Measurements from ENCODE around the gene NUBP2.

NUBP2 gene

DNA sequence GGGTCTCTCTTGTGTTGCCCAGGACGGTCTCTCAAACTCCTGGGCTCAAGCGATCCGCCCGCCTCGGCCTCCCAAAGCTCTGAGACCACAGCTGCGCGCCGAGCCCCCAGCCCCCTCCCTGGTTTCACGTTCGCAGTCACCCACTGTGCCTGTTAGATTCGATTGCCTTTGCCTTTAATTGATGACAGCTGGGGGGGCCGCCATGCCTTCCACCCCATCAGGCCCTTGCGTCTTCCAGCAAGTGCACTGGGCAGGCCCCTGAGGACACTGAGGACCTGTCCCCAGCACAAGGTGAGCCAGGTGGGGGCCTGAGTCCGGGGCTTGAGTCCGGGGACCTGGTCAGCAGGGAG lies 7.5 kb downstream of the NUBP2 start:
- no peak for DNase-seq (ENCODE audit: low read depth)
- no peak overlapping the region for H3K4me3 ChIP-seq (ENCODE audit: control insufficient read depth, low read depth, low read length)
- TF ChIP-seq, protein P1, sequence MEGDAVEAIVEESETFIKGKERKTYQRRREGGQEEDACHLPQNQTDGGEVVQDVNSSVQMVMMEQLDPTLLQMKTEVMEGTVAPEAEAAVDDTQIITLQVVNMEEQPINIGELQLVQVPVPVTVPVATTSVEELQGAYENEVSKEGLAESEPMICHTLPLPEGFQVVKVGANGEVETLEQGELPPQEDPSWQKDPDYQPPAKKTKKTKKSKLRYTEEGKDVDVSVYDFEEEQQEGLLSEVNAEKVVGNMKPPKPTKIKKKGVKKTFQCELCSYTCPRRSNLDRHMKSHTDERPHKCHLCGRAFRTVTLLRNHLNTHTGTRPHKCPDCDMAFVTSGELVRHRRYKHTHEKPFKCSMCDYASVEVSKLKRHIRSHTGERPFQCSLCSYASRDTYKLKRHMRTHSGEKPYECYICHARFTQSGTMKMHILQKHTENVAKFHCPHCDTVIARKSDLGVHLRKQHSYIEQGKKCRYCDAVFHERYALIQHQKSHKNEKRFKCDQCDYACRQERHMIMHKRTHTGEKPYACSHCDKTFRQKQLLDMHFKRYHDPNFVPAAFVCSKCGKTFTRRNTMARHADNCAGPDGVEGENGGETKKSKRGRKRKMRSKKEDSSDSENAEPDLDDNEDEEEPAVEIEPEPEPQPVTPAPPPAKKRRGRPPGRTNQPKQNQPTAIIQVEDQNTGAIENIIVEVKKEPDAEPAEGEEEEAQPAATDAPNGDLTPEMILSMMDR (conservative IDR thresholded peaks at IDR 0.05; ENCODE audit: control insufficient read depth, insufficient read depth, low read depth, low read length): no peak

DNA sequence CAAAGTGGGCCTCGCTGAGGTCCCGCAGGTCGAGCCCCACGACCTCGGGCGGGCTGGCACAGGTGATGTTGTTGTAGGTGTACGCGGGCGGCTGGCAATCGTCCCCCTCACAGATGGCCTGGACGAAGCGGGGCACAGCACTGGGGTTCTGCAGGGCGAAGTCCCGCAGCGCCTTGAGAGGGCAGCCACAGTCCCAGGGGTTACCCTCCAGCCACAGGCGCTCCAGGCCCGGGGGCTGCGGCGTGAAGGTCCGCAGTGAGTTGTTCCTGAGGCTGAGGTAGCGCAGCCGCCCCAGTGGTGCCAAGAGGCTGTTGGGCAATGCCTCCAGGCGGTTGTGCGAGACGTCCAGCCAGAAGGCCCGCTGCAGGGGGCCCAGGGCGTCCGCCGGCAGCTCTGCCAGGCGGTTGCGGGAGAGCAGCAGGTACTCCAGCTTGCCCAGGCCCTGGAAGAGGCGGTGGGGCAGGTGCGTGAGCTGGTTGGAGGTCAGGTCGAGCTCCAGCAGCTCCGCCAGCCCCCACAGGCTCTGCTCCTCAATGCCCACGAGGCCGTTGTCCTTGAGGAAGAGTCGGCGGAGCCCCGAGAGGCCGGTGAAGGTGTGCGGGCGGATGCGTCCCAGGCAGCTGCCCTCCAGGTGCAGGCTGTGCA lies 8.0 kb downstream of the NUBP2 start:
- no peak overlapping the region for H3K4me3 ChIP-seq (ENCODE audit: control insufficient read depth, low read depth, low read length)
- no peak for DNase-seq (ENCODE audit: low read depth)
- TF ChIP-seq, protein P1 (conservative IDR thresholded peaks at IDR 0.05; ENCODE audit: control insufficient read depth, insufficient read depth, low read depth, low read length): no peak

DNA sequence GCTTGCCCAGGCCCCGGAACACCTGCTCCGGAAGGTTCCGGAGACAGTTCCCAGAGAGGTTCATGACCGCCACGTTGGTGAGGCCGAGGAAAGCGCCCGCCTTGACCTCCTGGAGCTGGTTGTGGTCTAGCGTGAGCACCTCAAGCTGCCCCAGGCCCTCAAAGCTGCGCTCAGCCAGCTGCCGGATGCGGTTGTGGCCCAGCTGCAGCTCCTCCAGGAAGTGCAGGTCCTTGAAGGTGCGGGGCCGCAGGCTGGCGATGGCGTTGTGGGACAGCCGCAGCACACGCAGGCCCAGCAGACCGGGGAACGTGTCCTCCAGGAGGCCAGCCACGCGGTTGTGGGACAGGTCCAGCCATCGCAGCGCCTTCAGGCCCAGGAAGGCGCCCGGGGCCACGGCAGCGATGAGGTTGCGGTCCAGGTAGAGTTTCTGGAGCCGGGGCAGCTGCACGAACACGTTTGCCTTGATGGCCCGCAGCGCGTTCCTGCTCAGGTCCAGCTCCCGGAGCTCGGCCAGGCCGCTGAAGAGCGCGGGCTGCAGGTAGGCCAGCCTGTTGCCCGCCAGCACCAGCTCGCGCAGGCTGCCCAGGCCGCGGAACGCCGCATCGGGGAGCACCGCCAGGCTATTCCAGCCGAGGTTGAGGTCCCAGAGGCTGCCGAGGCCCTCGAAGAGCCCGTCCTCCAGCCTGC lies 8.6 kb downstream of the NUBP2 start:
- TF ChIP-seq, protein P1 (conservative IDR thresholded peaks at IDR 0.05; ENCODE audit: control insufficient read depth, insufficient read depth, low read depth, low read length): no peak
- DNase-seq (ENCODE audit: low read depth): no peak
- H3K4me3 ChIP-seq (ENCODE audit: control insufficient read depth, low read depth, low read length): no peak overlapping the region

DNA sequence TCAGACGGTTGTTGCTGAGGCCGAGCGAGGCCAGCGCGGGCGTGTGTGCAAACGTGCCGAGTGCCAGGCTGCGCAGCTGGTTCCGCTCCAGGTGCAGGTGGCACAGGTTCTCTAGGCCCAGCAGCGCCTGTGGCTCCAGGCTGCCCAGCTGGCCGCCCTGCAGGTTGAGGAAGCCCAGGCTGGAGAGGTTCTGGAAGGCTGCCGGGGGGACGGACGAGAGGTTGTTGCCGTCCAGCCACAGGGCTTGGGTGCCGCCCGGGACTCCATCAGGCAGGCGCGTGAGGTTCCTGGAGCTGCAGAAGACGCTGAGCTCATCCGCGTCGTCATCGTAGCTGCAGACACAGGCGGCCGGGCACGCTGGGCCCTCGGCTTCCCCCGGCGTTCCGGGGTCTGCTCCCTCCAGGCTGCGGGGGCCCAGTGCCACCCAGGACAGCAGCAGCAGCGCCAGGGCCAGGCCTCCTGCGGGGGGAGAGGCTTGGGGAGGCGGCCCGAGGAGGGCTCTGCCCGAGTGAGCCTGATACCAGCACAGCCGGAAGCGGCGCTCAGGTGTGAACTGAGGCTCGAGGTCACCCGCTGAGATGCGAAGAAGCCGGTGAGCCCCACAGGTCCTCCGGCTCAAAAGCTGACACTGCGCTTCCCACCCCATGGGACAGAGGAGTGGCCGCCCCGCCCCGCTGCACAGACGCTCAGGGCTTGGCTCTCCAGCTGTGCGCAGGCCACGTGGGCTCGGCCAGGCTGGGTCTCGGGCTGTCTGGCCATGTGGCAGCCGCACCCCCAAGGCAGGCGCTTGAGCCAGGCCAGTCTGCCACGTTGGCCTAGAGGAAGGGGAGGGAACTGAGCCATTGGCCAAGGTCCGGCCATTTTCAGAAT lies 9.4 kb downstream of the NUBP2 start:
- H3K4me3 ChIP-seq (ENCODE audit: control insufficient read depth, low read depth, low read length): no peak overlapping the region
- no peak for DNase-seq (ENCODE audit: low read depth)
- TF ChIP-seq, protein P1 (conservative IDR thresholded peaks at IDR 0.05; ENCODE audit: control insufficient read depth, insufficient read depth, low read depth, low read length): no peak

DNA sequence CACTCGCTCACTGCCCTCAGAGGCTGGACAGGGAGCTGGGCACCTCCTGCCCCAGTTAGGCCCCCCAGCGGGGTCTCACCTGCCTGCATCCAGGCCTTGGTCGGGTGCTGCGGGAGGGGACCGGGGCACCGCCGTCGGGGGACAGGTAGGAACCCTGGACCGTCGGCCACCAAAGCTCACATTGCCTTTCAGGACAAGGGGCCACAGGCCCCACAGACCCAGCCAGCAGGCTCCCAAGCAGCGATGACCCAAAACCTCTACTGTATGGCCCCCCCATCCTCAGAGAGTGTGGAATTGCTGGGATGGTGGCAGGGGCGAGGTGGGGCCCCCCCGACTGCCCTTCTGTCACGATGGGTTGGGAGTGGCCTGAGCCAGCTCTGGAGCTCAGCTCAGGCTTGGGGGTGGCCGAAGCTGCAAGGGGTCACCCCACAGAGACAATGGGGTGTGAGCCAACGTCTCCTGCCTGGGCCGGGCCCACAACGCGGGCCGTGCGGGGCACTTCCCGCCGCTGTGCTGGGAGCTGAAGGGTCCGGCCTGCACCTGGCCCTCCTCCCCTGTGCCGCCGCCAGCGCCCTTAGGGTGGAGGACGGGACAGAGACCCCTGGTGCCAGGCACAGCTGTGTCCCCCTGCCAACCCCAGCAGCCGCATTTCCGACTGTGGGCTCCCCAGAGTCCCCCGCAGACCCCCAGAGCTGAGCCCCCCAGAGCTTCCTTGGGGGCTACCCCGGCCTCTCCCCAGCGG lies 10.2 kb downstream of the NUBP2 start:
- TF ChIP-seq, protein P1 (conservative IDR thresholded peaks at IDR 0.05; ENCODE audit: control insufficient read depth, insufficient read depth, low read depth, low read length): no peak
- no peak overlapping the region for H3K4me3 ChIP-seq (ENCODE audit: control insufficient read depth, low read depth, low read length)
- no peak for DNase-seq (ENCODE audit: low read depth)

DNA sequence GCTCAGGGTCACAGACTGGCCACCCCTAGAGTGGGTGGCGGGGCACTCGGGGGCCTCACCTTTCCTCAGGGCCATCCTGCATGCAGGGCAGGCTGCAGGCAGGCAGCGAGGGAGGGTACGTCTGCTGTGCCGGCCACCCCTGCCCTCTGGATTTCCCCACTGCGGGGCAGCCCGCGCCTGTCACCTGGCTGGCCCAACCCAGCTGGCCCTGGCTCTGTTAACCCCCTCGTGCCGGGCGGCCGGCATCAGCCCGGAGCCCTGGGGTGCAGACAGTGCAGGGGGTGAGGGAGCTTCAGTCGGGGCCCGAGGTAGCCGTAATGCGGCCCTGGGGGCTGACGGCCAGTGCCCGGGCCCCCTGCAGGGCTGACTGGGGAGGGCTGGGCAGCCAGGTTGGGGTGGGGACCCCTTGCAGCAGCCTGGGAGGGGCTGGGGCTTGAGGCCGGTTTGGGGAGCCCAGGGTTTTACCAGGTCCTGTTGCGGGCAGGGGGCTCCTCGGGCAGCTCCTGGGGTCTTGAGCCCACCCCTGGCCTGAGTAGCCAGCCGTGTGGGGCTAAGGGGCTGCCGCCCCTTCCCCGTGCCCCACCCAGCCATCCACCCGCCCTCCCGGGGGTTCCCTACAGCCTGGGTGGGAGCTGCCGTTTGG lies 10.9 kb downstream of the NUBP2 start, which contains the start of gene IGFALS:
TSS of gene IGFALS (minus strand) at position 128 of the 643 bp plus-strand sequence. CDS start at position 75, 53 bp downstream.
- no peak within 1 kb of the TSS for H3K4me3 ChIP-seq (ENCODE audit: control insufficient read depth, low read depth, low read length)
- TF ChIP-seq, protein P1 (conservative IDR thresholded peaks at IDR 0.05; ENCODE audit: control insufficient read depth, insufficient read depth, low read depth, low read length): no peak
- no peak for DNase-seq (ENCODE audit: low read depth)
